ENCODE results near the gene FLVCR1.

FLVCR1 gene

GRCh38 chr1:212915245-212916091, 57.4 kb downstream of the FLVCR1 start:
- DNase-seq (ENCODE audit: low spot score), result no peak

- DNase-seq (ENCODE audit: low spot score), result no peak
Measured at GRCh38 chr1:212916481-212917133, 58.5 kb downstream of the FLVCR1 start.

DNA sequence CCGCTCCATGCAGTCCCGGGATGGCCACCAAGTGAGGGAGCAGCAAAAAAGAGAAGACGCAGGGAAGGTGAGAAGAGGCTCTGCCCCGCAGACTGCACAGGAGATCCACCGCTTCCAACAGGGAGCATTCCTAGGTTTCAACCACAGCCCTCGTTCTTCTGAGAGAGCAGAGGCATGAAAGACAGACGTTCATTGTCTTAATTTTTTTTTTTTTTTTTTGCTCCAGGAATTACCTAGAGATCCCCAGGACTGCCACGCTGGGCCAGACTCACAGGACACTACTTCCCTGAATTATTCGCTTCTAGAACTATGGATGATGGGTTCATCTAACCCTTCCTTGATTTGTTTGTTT, 59.0 kb downstream of the FLVCR1 start:
- DNase-seq (ENCODE audit: low spot score), result no peak

DNA sequence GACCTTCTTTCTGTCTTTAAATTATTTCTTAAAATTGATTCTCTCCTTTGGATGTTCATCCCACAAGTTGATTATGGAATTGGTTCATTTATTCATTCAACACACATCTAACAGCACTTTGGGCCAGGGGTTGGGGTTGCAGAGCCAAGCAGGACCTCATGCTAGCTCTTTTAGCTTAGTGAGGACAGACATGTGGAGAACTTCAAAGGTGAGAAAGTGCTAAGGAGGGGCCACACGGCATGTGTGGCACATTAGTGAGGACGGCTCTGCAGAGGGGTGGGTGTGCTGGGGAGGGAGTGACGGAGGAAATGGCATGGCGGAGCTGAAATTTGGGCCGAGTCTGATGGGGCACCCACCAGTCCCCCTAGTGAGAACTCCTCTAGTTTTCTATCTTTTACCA, 59.8 kb downstream of the FLVCR1 start:
- no peak for DNase-seq (ENCODE audit: low spot score)

GRCh38 chr1:212918824-212919223, 60.7 kb downstream of the FLVCR1 start:
- DNase-seq (ENCODE audit: low spot score), result no peak

DNA sequence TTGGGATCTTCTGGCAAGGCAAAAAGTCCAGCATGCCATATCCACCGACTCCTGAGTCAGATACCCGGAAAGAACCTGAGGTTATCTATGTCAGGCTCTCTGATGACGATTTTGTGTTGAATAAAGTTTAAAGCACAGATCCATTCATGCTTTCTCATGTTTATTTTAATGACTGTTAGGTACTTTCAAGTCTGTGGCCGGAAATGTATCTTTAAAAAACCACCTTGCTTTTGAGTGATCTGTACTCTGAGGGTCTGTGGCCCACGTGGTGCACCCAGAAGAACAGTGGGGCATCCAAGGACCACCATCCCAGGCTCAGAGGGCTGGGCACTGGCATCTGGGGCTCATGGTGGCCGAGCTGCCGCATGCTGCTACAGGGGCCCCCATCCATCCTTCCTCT, 62.2 kb downstream of the FLVCR1 start:
- no peak for DNase-seq (ENCODE audit: low spot score)

- no peak for DNase-seq (ENCODE audit: low spot score)
Measured at GRCh38 chr1:212920896-212921295, 62.8 kb downstream of the FLVCR1 start.

DNA sequence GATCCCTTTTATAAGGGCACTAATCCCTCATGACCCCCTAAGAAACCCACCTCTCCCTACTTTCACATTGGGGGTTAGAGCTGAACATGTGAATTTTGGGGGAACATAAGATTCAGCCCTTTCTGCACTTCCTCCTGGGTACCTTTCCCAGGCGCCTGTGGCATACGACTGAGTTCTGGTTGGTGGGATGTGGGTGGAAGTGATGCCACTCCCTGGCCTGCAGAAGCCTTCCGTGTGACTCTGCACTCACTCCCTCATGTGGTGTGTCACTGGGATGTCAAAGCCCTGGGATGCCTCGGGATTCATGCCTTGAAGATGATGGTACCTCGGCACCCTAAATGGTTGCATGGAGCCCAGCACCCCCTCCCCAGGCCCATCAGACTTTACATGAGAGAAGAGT, 63.9 kb downstream of the FLVCR1 start:
- DNase-seq (ENCODE audit: low spot score), result no peak

DNA sequence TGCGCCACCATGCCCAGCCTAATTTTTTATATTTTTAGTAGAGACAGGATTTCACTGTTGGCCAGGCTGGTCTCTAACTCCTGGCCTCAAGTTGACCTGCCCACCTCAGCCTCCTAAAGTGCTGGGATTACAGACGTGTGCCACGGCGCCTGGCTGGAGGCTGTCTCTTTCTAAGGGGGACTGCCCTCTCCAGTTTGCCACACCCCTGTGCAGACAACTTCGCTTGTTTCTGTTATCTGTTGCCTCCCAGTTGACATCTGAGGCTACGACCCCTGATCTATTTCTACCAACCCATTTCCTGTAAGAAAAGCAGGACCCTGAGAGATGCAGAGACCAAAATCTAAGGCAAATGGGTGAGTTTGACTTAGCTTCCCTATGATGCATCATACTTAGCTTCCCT, 68.3 kb downstream of the FLVCR1 start:
- no peak for DNase-seq (ENCODE audit: low spot score)

- DNase-seq (ENCODE audit: low spot score), result no peak
Measured at GRCh38 chr1:212928323-212929291, 70.5 kb downstream of the FLVCR1 start.

DNA sequence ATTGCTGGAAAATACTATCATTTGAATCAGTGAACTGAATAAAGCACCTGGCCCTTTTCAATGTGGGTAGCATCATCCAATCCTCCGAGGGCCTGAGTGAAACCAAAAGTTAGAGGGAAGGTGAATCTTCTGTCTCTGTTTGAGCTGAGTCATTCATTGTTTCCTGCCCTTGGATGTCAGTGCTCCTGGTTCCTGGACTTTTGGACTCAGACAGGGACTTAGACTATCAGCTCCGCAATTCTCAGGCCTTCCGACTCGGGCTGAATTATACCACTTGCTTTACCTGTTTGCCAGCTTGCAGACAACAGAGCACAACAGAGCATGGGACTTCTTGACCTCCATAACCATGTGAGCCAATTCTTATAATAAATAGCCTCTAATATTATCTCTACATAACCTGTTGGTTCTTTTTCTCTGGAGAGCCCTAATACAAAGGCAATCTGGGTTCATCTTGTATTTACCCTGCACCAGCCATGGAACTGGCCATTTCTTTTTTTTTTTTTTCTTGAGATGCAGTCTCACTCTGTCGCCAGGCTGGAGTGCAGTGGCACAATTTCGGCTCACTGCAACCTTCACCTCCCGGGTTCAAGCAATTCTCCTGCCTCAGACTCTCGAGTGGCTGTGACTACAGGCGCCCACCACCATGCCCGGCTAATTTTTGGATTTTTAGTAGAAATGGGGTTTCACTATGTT, 73.1 kb downstream of the FLVCR1 start:
- DNase-seq (ENCODE audit: low spot score), result no peak

DNA sequence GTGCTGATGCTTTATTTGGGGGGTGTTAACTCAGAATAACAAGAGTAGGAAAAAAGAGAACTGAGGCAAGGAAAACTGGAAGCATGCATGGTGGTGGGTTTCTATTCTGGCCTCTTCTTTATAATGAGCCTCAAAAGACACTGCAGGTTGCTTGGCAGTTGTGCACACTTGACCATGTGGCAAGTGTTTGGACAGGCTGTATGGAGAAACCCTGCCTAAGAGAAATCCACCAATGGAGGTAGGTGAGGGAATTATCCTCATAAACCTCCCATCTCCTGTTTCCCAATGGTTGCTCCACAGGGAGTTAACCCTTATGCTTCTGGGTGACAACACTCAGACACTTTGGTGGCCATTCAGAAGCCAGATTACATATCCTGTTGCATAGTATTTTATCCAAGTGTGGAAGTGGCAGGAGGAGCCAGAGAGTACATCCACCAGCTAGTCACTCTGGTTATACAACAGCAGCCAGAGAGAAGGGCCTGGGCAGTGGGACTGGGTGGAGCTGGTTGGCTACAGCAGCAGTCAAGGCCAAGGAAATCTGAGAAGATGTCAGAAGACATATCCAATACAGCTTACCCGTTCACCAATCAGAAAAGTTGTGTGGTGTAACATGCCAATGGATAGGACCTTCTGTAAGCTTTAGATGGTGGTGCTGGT, 75.9 kb downstream of the FLVCR1 start:
- DNase-seq (ENCODE audit: low spot score), result no peak

GRCh38 chr1:212935387-212935981, 77.4 kb downstream of the FLVCR1 start:
- DNase-seq (ENCODE audit: low spot score), result no peak

- DNase-seq (ENCODE audit: low spot score), result no peak
Measured at GRCh38 chr1:212937034-212937433, 79.0 kb downstream of the FLVCR1 start.

DNA sequence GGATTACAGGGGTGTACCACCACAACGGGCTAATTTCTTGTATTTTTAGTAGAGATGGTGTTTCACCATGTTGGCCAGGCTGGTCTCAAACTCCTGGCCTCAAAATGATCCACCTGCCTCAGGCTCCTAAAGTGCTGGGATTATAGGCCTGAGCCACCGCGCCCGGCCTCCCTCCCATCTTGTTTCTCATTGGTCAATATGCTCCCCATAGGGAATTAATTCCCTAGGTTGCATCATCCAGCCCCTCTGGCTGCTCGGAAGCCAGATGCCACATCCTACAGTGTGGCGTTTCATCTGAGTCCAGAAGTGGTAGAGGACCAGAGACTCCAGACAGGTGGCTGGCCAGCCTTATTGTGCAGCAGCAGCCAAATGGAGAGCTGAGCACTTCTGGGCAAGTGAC, 80.8 kb downstream of the FLVCR1 start:
- DNase-seq (ENCODE audit: low spot score), result no peak

- DNase-seq (ENCODE audit: low spot score), result no peak
Measured at GRCh38 chr1:212941452-212941851, 83.4 kb downstream of the FLVCR1 start.

- no peak for DNase-seq (ENCODE audit: low spot score)
Measured at GRCh38 chr1:212942679-212943392, 84.8 kb downstream of the FLVCR1 start.

DNA sequence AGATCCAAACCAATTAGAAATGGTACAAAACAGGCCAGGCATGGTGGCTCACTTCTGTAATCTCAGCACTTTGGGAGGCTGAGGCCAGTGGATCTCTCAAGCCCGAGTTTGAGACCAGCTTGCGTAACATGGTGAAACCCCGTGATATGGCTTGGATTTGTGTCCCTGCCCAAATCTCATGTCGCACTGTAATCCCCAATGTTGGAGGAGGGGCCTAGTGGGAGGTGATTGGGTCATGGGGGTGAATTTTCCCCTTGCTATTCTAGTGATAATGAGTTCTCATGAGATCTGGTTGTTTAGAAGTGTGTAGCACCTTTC, 85.3 kb downstream of the FLVCR1 start:
- no peak for DNase-seq (ENCODE audit: low spot score)

GRCh38 chr1:212944229-212944901, 86.3 kb downstream of the FLVCR1 start:
- no peak for DNase-seq (ENCODE audit: low spot score)

DNA sequence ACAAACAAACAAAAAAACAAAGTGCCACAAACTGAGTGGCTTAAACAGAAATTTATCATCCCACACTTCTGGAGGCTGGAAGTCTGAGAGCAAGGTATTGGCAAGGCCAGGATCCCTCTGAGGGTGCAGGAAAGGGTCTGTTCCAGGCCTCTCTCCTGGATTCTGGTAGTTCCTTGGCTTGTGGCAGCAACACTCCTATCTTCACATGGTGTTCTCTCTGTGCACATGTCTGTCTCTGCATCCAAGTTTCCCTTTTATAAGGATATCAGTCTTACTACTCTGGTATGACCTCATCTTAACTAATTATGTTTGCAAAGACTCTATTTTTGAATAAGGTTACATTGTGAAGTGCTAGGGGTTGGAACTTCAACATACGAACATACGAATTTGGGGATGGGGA, 87.0 kb downstream of the FLVCR1 start:
- DNase-seq (ENCODE audit: low spot score), result no peak
